Nephron (organoid): ENCODE data around the gene UPP1.

Experiments used
- H3K27ac Mint-ChIP-seq, 3 experiments: 2 replicates each; pipeline ENCODE4 v1.8.0; 2020; ENCODE audit warnings: mixed read lengths in 3 of 3, mild to moderate bottlenecking in 2 of 3, moderate library complexity in 1 of 3
- H3K27me3 Mint-ChIP-seq: 2 replicates; pipeline ENCODE4 v1.8.0; 2021; ENCODE audit warnings: low read depth, mild to moderate bottlenecking, moderate library complexity, mixed read lengths
- H3K36me3 Mint-ChIP-seq: 2 replicates; pipeline ENCODE4 v1.8.0; 2020; ENCODE audit warnings: low read depth, mixed read lengths
- H3K4me1 Mint-ChIP-seq: 2 replicates; pipeline ENCODE4 v1.8.0; 2020; ENCODE audit warnings: mixed read lengths
- H3K4me3 Mint-ChIP-seq, 3 experiments: 2 replicates each; pipeline ENCODE4 v1.8.0; 2020; ENCODE audit warnings: mild to moderate bottlenecking in 3 of 3, mixed read lengths in 3 of 3, moderate library complexity in 2 of 3
- H3K9me3 Mint-ChIP-seq: 2 replicates; pipeline ENCODE4 v1.8.0; 2020; ENCODE audit warnings: mixed read lengths
- CTCF ChIP-seq, 3 experiments: fragments of 200-600 bp; sonication (generic); IDR thresholded peaks; one replicate each; pipeline ENCODE4 v1.5.0; 2021; ENCODE audit warnings: antibody characterized with exemption in 3 of 3; ENCODE audit not compliant: unreplicated experiment in 3 of 3

UPP1 gene

GRCh38 chr7:48058990-48059389, 30.1 kb upstream of the UPP1 start:
- Mint-ChIP-seq H3K27me3 (no peaks in the 10 kb centered on the region), H3K9me3 (peaks cover 21% of the 10 kb centered on the region), H3K36me3 (no peaks in the 10 kb centered on the region), H3K27ac (no peak overlapping the region), H3K4me3 (no peak overlapping the region), H3K4me1 (no peaks in the 10 kb centered on the region)
- no peak for TF ChIP-seq CTCF (IDR thresholded peaks at IDR 0.05; ENCODE audit: unreplicated experiment in 3 of 3)

GRCh38 chr7:48059706-48060105, 29.4 kb upstream of the UPP1 start:
- no peaks in the 10 kb centered on the region for H3K36me3 Mint-ChIP-seq
- peaks cover 23% of the 10 kb centered on the region for H3K9me3 Mint-ChIP-seq
- no peaks in the 10 kb centered on the region for H3K4me1 Mint-ChIP-seq
- no peak overlapping the region for H3K27ac Mint-ChIP-seq
- no peak overlapping the region for H3K4me3 Mint-ChIP-seq
- TF ChIP-seq CTCF (IDR thresholded peaks at IDR 0.05; ENCODE audit: unreplicated experiment in 3 of 3): no peak
- H3K27me3 Mint-ChIP-seq: no peaks in the 10 kb centered on the region

GRCh38 chr7:48063985-48064384, 25.1 kb upstream of the UPP1 start:
- no peak for TF ChIP-seq CTCF (IDR thresholded peaks at IDR 0.05; ENCODE audit: unreplicated experiment in 3 of 3)
- Mint-ChIP-seq H3K9me3 (peaks cover 15% of the 10 kb centered on the region), H3K27me3 (no peaks in the 10 kb centered on the region), H3K27ac (no peak overlapping the region), H3K36me3 (no peaks in the 10 kb centered on the region), H3K4me3 (no peak overlapping the region), H3K4me1 (no peaks in the 10 kb centered on the region)

GRCh38 chr7:48067475-48067874, 21.6 kb upstream of the UPP1 start:
- no peak for TF ChIP-seq CTCF (IDR thresholded peaks at IDR 0.05; ENCODE audit: unreplicated experiment in 3 of 3)
- H3K4me3 Mint-ChIP-seq: no peak overlapping the region

GRCh38 chr7:48074204-48074654, 14.8 kb upstream of the UPP1 start:
- Mint-ChIP-seq H3K27ac (no peak overlapping the region), H3K4me1 (no peaks in the 10 kb centered on the region), H3K27me3 (no peaks in the 10 kb centered on the region), H3K36me3 (no peaks in the 10 kb centered on the region), H3K9me3 (peaks cover 3% of the 10 kb centered on the region), H3K4me3 (no peak overlapping the region)
- TF ChIP-seq CTCF (IDR thresholded peaks at IDR 0.05; ENCODE audit: unreplicated experiment in 3 of 3): no peak

More at GRCh38 chr7:48067475-48067874, 21.6 kb upstream of the UPP1 start:
- Mint-ChIP-seq H3K27ac (no peak overlapping the region), H3K4me1 (no peaks in the 10 kb centered on the region), H3K36me3 (no peaks in the 10 kb centered on the region), H3K9me3 (peaks cover 19% of the 10 kb centered on the region), H3K27me3 (no peaks in the 10 kb centered on the region)

- H3K27me3 Mint-ChIP-seq: no peaks in the 10 kb centered on the region
These were observed 11.6 kb upstream of the UPP1 start for GRCh38 chr7:48077423-48077822.

More at GRCh38 chr7:48077423-48077822, 11.6 kb upstream of the UPP1 start:
- Mint-ChIP-seq H3K9me3 (no peaks in the 10 kb centered on the region), H3K4me3 (no peak overlapping the region), H3K4me1 (no peaks in the 10 kb centered on the region), H3K36me3 (no peaks in the 10 kb centered on the region), H3K27ac (no peak overlapping the region)
- TF ChIP-seq CTCF (IDR thresholded peaks at IDR 0.05; ENCODE audit: unreplicated experiment in 3 of 3): no peak
